GM12878 (cell line): ENCODE results near the gene UBASH3A. TPM values are rescaled to one million over a fixed set of nuclear protein-coding genes. Genes with fewer than 3 reads are reported as not detected.

Experiments used
- CBFB ChIP-seq: IDR thresholded peaks from 2 replicates; pipeline ENCODE4 v1.6.1; 2016; ENCODE audit warnings: antibody characterized with exemption, low read depth
- CEBPZ ChIP-seq: fragments of 150-350 bp; IDR thresholded peaks from 2 replicates; pipeline ENCODE4 v1.6.1; 2016; ENCODE audit warnings: low read depth, low read length
- IKZF1 ChIP-seq: fragments of 450-650 bp; conservative IDR thresholded peaks from 2 replicates; pipeline ENCODE4 v1.6.1; 2017; ENCODE audit warnings: antibody characterized with exemption, mild to moderate bottlenecking
- IKZF2 ChIP-seq, 2 experiments: fragments of 450-650 bp; IDR thresholded peaks; 2 replicates each; pipeline ENCODE4 v1.6.1; 2017; ENCODE audit warnings: mild to moderate bottlenecking in 2 of 2, moderate library complexity in 2 of 2
- MEF2B ChIP-seq: fragments of 450-650 bp; IDR thresholded peaks from 2 replicates; pipeline ENCODE4 v1.6.1; 2018; ENCODE audit warnings: mild to moderate bottlenecking, moderate library complexity; ENCODE audit not compliant: partially characterized antibody, poor library complexity, severe bottlenecking
- POLR2AphosphoS5 ChIP-seq: IDR thresholded peaks from 2 replicates; pipeline ENCODE4 v1.6.1; 2011; ENCODE audit warnings: mild to moderate bottlenecking, low read length, inconsistent platforms
- PRDM15 ChIP-seq: fragments of 450-650 bp; formaldehyde crosslinking; IDR thresholded peaks from 2 replicates; pipeline ENCODE4 v1.4.0; 2020; ENCODE audit warnings: mild to moderate bottlenecking, moderate library complexity
- RAD21 ChIP-seq: IDR thresholded peaks from 2 replicates; pipeline ENCODE4 v1.6.1; 2011; ENCODE audit warnings: mild to moderate bottlenecking, low read depth, low read length, moderate library complexity; ENCODE audit not compliant: insufficient read depth
- SMC3 ChIP-seq: IDR thresholded peaks from 2 replicates; pipeline ENCODE4 v1.6.1; 2011; ENCODE audit warnings: low read length, improper control_type of control experiment, borderline replicate concordance
- SREBF1 ChIP-seq: IDR thresholded peaks from 2 replicates; pipeline ENCODE4 v1.6.1; 2012; ENCODE audit warnings: mild to moderate bottlenecking, low read length
- TBL1XR1 ChIP-seq: IDR thresholded peaks from 2 replicates; pipeline ENCODE4 v1.6.1; 2012; ENCODE audit warnings: low read depth, low read length, improper control_type of control experiment
- TCF12 ChIP-seq: IDR thresholded peaks from 2 replicates; pipeline ENCODE4 v1.6.1; 2011; ENCODE audit warnings: low read depth, mild to moderate bottlenecking, low read length
- USF2 ChIP-seq: IDR thresholded peaks from 2 replicates; pipeline ENCODE4 v1.6.1; 2011; ENCODE audit warnings: low read depth, low read length, improper control_type of control experiment, borderline replicate concordance
- YY1 ChIP-seq: IDR thresholded peaks from 2 replicates; pipeline ENCODE4 v1.6.1; 2011; ENCODE audit warnings: low read depth, mild to moderate bottlenecking, low read length
- ZNF687 ChIP-seq: fragments of 450-650 bp; IDR thresholded peaks from 2 replicates; pipeline ENCODE4 v1.6.1; 2017; ENCODE audit warnings: mild to moderate bottlenecking, moderate library complexity
- polyA plus RNA-seq, 11 experiments: library from polyadenylated mRNA; depleted of rRNA in 4 of 11; unstranded in 6 of 11; stranded (reverse) in 5 of 11; fragments of >200 nt; fragmentation: Nextera tagmentation in 4 of 11; fragmentation: Illumina TruSeq in 1 of 11; extraction: Ambion mirVana in 4 of 11; extraction: Trizol in 1 of 11; gene quantifications; 1 replicate in 1 of 11; 2 replicates in 10 of 11; pipeline versions ENCODE4 v1.2.1 to v1.2.3, GENCODE V29; 2011 to 2016; ENCODE audit warnings: inconsistent platforms in 2 of 11, missing spikeins in 2 of 11, low read depth in 1 of 11
- total RNA-seq, 4 experiments: library from RNA; depleted of rRNA in 3 of 4; stranded (reverse); fragments of >200 nt in 3 of 4; fragmentation: Illumina TruSeq in 1 of 4; extraction: Trizol in 1 of 4; gene quantifications; 2 replicates each; pipeline versions ENCODE4 v1.2.1 to v1.2.3, GENCODE V29; 2013 to 2021

Gene UBASH3A
- total and polyA plus RNA-seq, 10 of the 15 experiments (the other 5 are each of a cell fraction or from before 2014, with no cell fraction given), result 0.04 to 0.39 (median 0.23) TPM; not detected in 1

- TF ChIP-seq RAD21 (peak; percentile 56), IKZF2 (IDR thresholded peaks at IDR 0.05) (peak; percentile 69 to 70; a peak in 3 of 4 replicates), TCF12 (peak; percentile 66; the same call in 1 of the 2 replicates), MEF2B (peak; percentile 55), IKZF1 (peak; percentile 86), SREBF1 (no peak), CEBPZ (no peak), PRDM15 (CRISPR knock-in tag) (no peak), USF2 (no peak), YY1 (peak; percentile 55; the same call in 1 of the 2 replicates), POLR2AphosphoS5 (no peak), TBL1XR1 (peak; percentile 58; the same call in 1 of the 2 replicates), ZNF687 (peak; percentile 39; the same call in 1 of the 2 replicates), CBFB (peak; percentile 88), SMC3 (peak; percentile 76; the same call in 1 of the 2 replicates)
Observed at GRCh38 chr21:42467140-42467983, 63.7 kb downstream of the UBASH3A start (continued).
